ENCODE measurements around the gene HYAL2. TPM values are rescaled to one million over a fixed set of nuclear protein-coding genes. Genes with fewer than 3 reads are reported as not detected.

Gene HYAL2
- 43.8 TPM for total RNA-seq

GRCh38 chr3:50322386-50323091, at the start of gene HYAL2:
Gene HYAL2, minus strand, starts transcription at chr3:50322745. Its CDS starts 2,256 bp downstream, at chr3:50320489.
- H3K9ac ChIP-seq (ENCODE audit: low read depth in 1 of 3, low read length in 3 of 3): peak within 1 kb of the TSS; percentile 96 to 99 (median 98)
- H3K4me1 ChIP-seq (ENCODE audit: control insufficient read depth in 3 of 3, insufficient read depth in 3 of 3, low read length in 3 of 3): peaks cover 55 to 76% (median 67%) of the 10 kb centered on the region in 3 donors
- H3K27me3 ChIP-seq (ENCODE audit: control insufficient read depth in 3 of 3, insufficient read depth in 3 of 3, low read length in 3 of 3): no peaks in the 10 kb centered on the region
- peaks cover 25 to 38% (median 26%) of the 10 kb centered on the region in 3 donors for H3K36me3 ChIP-seq (ENCODE audit: control insufficient read depth in 3 of 3, insufficient read depth in 3 of 3, low read length in 3 of 3)
- H3K9me3 ChIP-seq (ENCODE audit: control insufficient read depth in 3 of 3, low read length in 3 of 3): no peaks in the 10 kb centered on the region
- peak within 1 kb of the TSS; percentile 91 to 98 (median 92) for H3K4me3 ChIP-seq (ENCODE audit: low read length in 3 of 3)
- H3K27ac ChIP-seq (ENCODE audit: low read depth, low read length): peak within 1 kb of the TSS; percentile 97

- H3K36me3 ChIP-seq (ENCODE audit: control insufficient read depth in 3 of 3, insufficient read depth in 3 of 3, low read length in 3 of 3): no peaks in the 10 kb centered on the region
- H3K4me3 ChIP-seq (ENCODE audit: low read length in 3 of 3): no peak overlapping the region
- peaks cover 0 to 9% (median 8%) of the 10 kb centered on the region in 3 donors for H3K27me3 ChIP-seq (ENCODE audit: control insufficient read depth in 3 of 3, insufficient read depth in 3 of 3, low read length in 3 of 3)
- no peak overlapping the region for H3K27ac ChIP-seq (ENCODE audit: low read depth, low read length)
- no peaks in the 10 kb centered on the region for H3K4me1 ChIP-seq (ENCODE audit: control insufficient read depth in 3 of 3, insufficient read depth in 3 of 3, low read length in 3 of 3)
- H3K9me3 ChIP-seq (ENCODE audit: control insufficient read depth in 3 of 3, low read length in 3 of 3): no peaks in the 10 kb centered on the region
- H3K9ac ChIP-seq (ENCODE audit: low read depth in 1 of 3, low read length in 3 of 3): no peak overlapping the region
Measured at GRCh38 chr3:50371133-50371685, 48.7 kb upstream of the HYAL2 start.

GRCh38 chr3:50370594-50370993, 48.0 kb upstream of the HYAL2 start:
- Histone ChIP-seq H3K27me3 (ENCODE audit: control insufficient read depth in 3 of 3, insufficient read depth in 3 of 3, low read length in 3 of 3) (peaks cover 0 to 9% (median 8%) of the 10 kb centered on the region in 3 donors), H3K4me3 (ENCODE audit: low read length in 3 of 3) (no peak overlapping the region), H3K27ac (ENCODE audit: low read depth, low read length) (no peak overlapping the region), H3K36me3 (ENCODE audit: control insufficient read depth in 3 of 3, insufficient read depth in 3 of 3, low read length in 3 of 3) (no peaks in the 10 kb centered on the region), H3K9me3 (ENCODE audit: control insufficient read depth in 3 of 3, low read length in 3 of 3) (no peaks in the 10 kb centered on the region), H3K4me1 (ENCODE audit: control insufficient read depth in 3 of 3, insufficient read depth in 3 of 3, low read length in 3 of 3) (peaks cover 0 to 3% (median under 1%) of the 10 kb centered on the region in 3 donors), H3K9ac (ENCODE audit: low read depth in 1 of 3, low read length in 3 of 3) (no peak overlapping the region)

GRCh38 chr3:50369012-50369670, 46.6 kb upstream of the HYAL2 start:
- Histone ChIP-seq H3K9ac (ENCODE audit: low read depth in 1 of 3, low read length in 3 of 3) (no peak overlapping the region), H3K4me1 (ENCODE audit: control insufficient read depth in 3 of 3, insufficient read depth in 3 of 3, low read length in 3 of 3) (peaks cover 0 to 14% (median 11%) of the 10 kb centered on the region in 3 donors)

GRCh38 chr3:50365842-50366220, 43.3 kb upstream of the HYAL2 start:
- Histone ChIP-seq H3K4me1 (ENCODE audit: control insufficient read depth in 3 of 3, insufficient read depth in 3 of 3, low read length in 3 of 3) (peaks cover 0 to 15% (median 11%) of the 10 kb centered on the region in 3 donors), H3K27me3 (ENCODE audit: control insufficient read depth in 3 of 3, insufficient read depth in 3 of 3, low read length in 3 of 3) (peaks cover 0 to 4% (median under 1%) of the 10 kb centered on the region in 3 donors), H3K9me3 (ENCODE audit: control insufficient read depth in 3 of 3, low read length in 3 of 3) (no peaks in the 10 kb centered on the region), H3K4me3 (ENCODE audit: low read length in 3 of 3) (peak overlapping the region in 1 of 3 donors; percentile 51), H3K27ac (ENCODE audit: low read depth, low read length) (no peak overlapping the region), H3K36me3 (ENCODE audit: control insufficient read depth in 3 of 3, insufficient read depth in 3 of 3, low read length in 3 of 3) (no peaks in the 10 kb centered on the region), H3K9ac (ENCODE audit: low read depth in 1 of 3, low read length in 3 of 3) (no peak overlapping the region)

More at GRCh38 chr3:50369012-50369670, 46.6 kb upstream of the HYAL2 start:
- Histone ChIP-seq H3K9me3 (ENCODE audit: control insufficient read depth in 3 of 3, low read length in 3 of 3) (no peaks in the 10 kb centered on the region), H3K4me3 (ENCODE audit: low read length in 3 of 3) (no peak overlapping the region), H3K36me3 (ENCODE audit: control insufficient read depth in 3 of 3, insufficient read depth in 3 of 3, low read length in 3 of 3) (no peaks in the 10 kb centered on the region), H3K27ac (ENCODE audit: low read depth, low read length) (no peak overlapping the region), H3K27me3 (ENCODE audit: control insufficient read depth in 3 of 3, insufficient read depth in 3 of 3, low read length in 3 of 3) (peaks cover 0 to 9% (median 8%) of the 10 kb centered on the region in 3 donors)

- Histone ChIP-seq H3K36me3 (ENCODE audit: control insufficient read depth in 3 of 3, insufficient read depth in 3 of 3, low read length in 3 of 3) (no peaks in the 10 kb centered on the region), H3K4me3 (ENCODE audit: low read length in 3 of 3) (peak overlapping the region; percentile 51 to 63 (median 59)), H3K9ac (ENCODE audit: low read depth in 1 of 3, low read length in 3 of 3) (no peak overlapping the region), H3K9me3 (ENCODE audit: control insufficient read depth in 3 of 3, low read length in 3 of 3) (no peaks in the 10 kb centered on the region), H3K27me3 (ENCODE audit: control insufficient read depth in 3 of 3, insufficient read depth in 3 of 3, low read length in 3 of 3) (peaks cover 0 to 4% (median 0%) of the 10 kb centered on the region in 3 donors), H3K27ac (ENCODE audit: low read depth, low read length) (no peak overlapping the region), H3K4me1 (ENCODE audit: control insufficient read depth in 3 of 3, insufficient read depth in 3 of 3, low read length in 3 of 3) (peaks cover 0 to 15% (median 11%) of the 10 kb centered on the region in 3 donors)
Measured at GRCh38 chr3:50365080-50365841, 42.7 kb upstream of the HYAL2 start.

GRCh38 chr3:50364573-50365079, 42.1 kb upstream of the HYAL2 start:
- no peaks in the 10 kb centered on the region for H3K9me3 ChIP-seq (ENCODE audit: control insufficient read depth in 3 of 3, low read length in 3 of 3)
- H3K36me3 ChIP-seq (ENCODE audit: control insufficient read depth in 3 of 3, insufficient read depth in 3 of 3, low read length in 3 of 3): no peaks in the 10 kb centered on the region
- peaks cover 3 to 20% (median 14%) of the 10 kb centered on the region in 3 donors for H3K4me1 ChIP-seq (ENCODE audit: control insufficient read depth in 3 of 3, insufficient read depth in 3 of 3, low read length in 3 of 3)
- peak overlapping the region in 2 of 3 donors; percentile 41 to 60 for H3K4me3 ChIP-seq (ENCODE audit: low read length in 3 of 3)
- H3K27ac ChIP-seq (ENCODE audit: low read depth, low read length): no peak overlapping the region
- H3K27me3 ChIP-seq (ENCODE audit: control insufficient read depth in 3 of 3, insufficient read depth in 3 of 3, low read length in 3 of 3): peaks cover 0 to 4% (median 0%) of the 10 kb centered on the region in 3 donors
- peak overlapping the region in 2 of 3 donors; percentile 33 to 40 for H3K9ac ChIP-seq (ENCODE audit: low read depth in 1 of 3, low read length in 3 of 3)

GRCh38 chr3:50359760-50360110, 37.2 kb upstream of the HYAL2 start:
- Histone ChIP-seq H3K36me3 (ENCODE audit: control insufficient read depth in 3 of 3, insufficient read depth in 3 of 3, low read length in 3 of 3) (peaks cover 27 to 31% (median 28%) of the 10 kb centered on the region in 3 donors), H3K27me3 (ENCODE audit: control insufficient read depth in 3 of 3, insufficient read depth in 3 of 3, low read length in 3 of 3) (no peaks in the 10 kb centered on the region), H3K9me3 (ENCODE audit: control insufficient read depth in 3 of 3, low read length in 3 of 3) (no peaks in the 10 kb centered on the region), H3K9ac (ENCODE audit: low read depth in 1 of 3, low read length in 3 of 3) (peak overlapping the region in 1 of 3 donors; percentile 45), H3K4me3 (ENCODE audit: low read length in 3 of 3) (peak overlapping the region; percentile 54 to 100 (median 65)), H3K27ac (ENCODE audit: low read depth, low read length) (no peak overlapping the region), H3K4me1 (ENCODE audit: control insufficient read depth in 3 of 3, insufficient read depth in 3 of 3, low read length in 3 of 3) (peaks cover 45 to 58% (median 51%) of the 10 kb centered on the region in 3 donors)

GRCh38 chr3:50358911-50359759, 36.6 kb upstream of the HYAL2 start, which contains the start of gene TMEM115:
Gene TMEM115, minus strand, starts transcription at chr3:50359521. Its CDS starts 458 bp downstream, at chr3:50359063.
- peak within 1 kb of the TSS; percentile 98 to 99 (median 98) for H3K9ac ChIP-seq (ENCODE audit: low read depth in 1 of 3, low read length in 3 of 3)
- H3K27me3 ChIP-seq (ENCODE audit: control insufficient read depth in 3 of 3, insufficient read depth in 3 of 3, low read length in 3 of 3): no peaks in the 10 kb centered on the region
- peaks cover 33 to 37% (median 34%) of the 10 kb centered on the region in 3 donors for H3K36me3 ChIP-seq (ENCODE audit: control insufficient read depth in 3 of 3, insufficient read depth in 3 of 3, low read length in 3 of 3)
- peak within 1 kb of the TSS; percentile 88 to 100 (median 99) for H3K4me3 ChIP-seq (ENCODE audit: low read length in 3 of 3)
- H3K27ac ChIP-seq (ENCODE audit: low read depth, low read length): peak within 1 kb of the TSS; percentile 95
- no peaks in the 10 kb centered on the region for H3K9me3 ChIP-seq (ENCODE audit: control insufficient read depth in 3 of 3, low read length in 3 of 3)
- peaks cover 46 to 54% (median 47%) of the 10 kb centered on the region in 3 donors for H3K4me1 ChIP-seq (ENCODE audit: control insufficient read depth in 3 of 3, insufficient read depth in 3 of 3, low read length in 3 of 3)
